A549 (cell line): ENCODE data around the gene CEP76. TPM values are rescaled to one million over a fixed set of nuclear protein-coding genes. Genes with fewer than 3 reads are reported as not detected.

ENCODE experiments used
- ATAC-seq, 2 experiments: fragments of 200-7000 bp in 1 of 2; fragments of >200 bp in 1 of 2; cut with Nextera tagmentation in 1 of 2; cut with Tn5 transposase in 1 of 2; 3 replicates each; pipeline versions ENCODE4 v1.8.0 to v1.9.1; 2018 to 2020; ENCODE audit warnings: mild to moderate bottlenecking in 1 of 2, moderate library complexity in 1 of 2
- CTCF ChIA-PET: fragments of 300-600 bp; sonication (Branson Sonifier 250); formaldehyde crosslinking; extraction: SDS; loops from one replicate; lab custom pipeline; 2021; ENCODE audit warnings: antibody characterized with exemption, inconsistent platforms; lab: Yijun Ruan, JAX
- POLR2A ChIA-PET: fragments of 350-600 bp; formaldehyde crosslinking; extraction: SDS; loops from one replicate; lab custom pipeline; 2021; ENCODE audit warnings: antibody characterized with exemption, inconsistent platforms; lab: Yijun Ruan, JAX
- DNase-seq, 2 experiments: peaks; one replicate each; pipeline versions ENCODE4 v3.0.0 to v3.0.0-alpha.2; 2011 to 2016; ENCODE audit warnings: low read depth in 1 of 2, low spot score in 1 of 2
- FAIRE-seq: peaks from 2 replicates; lab custom pipeline; 2011; peaks lifted over from hg19 to GRCh38; lab: Jason Lieb, UNC
- H3K27ac ChIP-seq, 2 experiments: fragments of >200 bp; sonication (Bioruptor Twin); formaldehyde crosslinking; 3 replicates each; pipeline ENCODE4 v1.5.1; 2016 to 2017
- H3K4me1 ChIP-seq: fragments of >200 bp; sonication (Bioruptor Twin); formaldehyde crosslinking; 3 replicates; pipeline ENCODE4 v1.6.1; 2016
- H3K4me2 ChIP-seq: fragments of >200 bp; sonication (Bioruptor Twin); formaldehyde crosslinking; 3 replicates; pipeline ENCODE4 v1.6.1; 2016
- H3K4me3 ChIP-seq: fragments of >200 bp; sonication (Bioruptor Twin); formaldehyde crosslinking; 3 replicates; pipeline ENCODE4 v1.5.1; 2016
- H3K9me3 ChIP-seq: fragments of >200 bp; sonication (Bioruptor Twin); formaldehyde crosslinking; 3 replicates; pipeline ENCODE4 v1.6.1; 2016
- ATOH8 ChIP-seq: fragments of 250-450 bp; sonication (Bioruptor Pico); IDR thresholded peaks from 2 replicates; pipeline ENCODE4 v1.5.0; 2020; ENCODE audit warnings: low read depth, mild to moderate bottlenecking, moderate library complexity
- CBX2 ChIP-seq: fragments of 200-600 bp; sonication (generic); IDR thresholded peaks from 2 replicates; pipeline ENCODE4 v1.6.1; 2016; ENCODE audit warnings: low read depth, mild to moderate bottlenecking, borderline replicate concordance
- HDAC2 ChIP-seq: fragments of 200-600 bp; sonication (generic); IDR thresholded peaks from 2 replicates; pipeline ENCODE4 v1.6.1; 2016
- HOXA7 ChIP-seq: fragments of 250-450 bp; sonication (Bioruptor Pico); IDR thresholded peaks from 2 replicates; pipeline ENCODE4 v1.5.0; 2020; ENCODE audit warnings: mild to moderate bottlenecking, moderate library complexity
- HOXB13 ChIP-seq: fragments of 250-450 bp; sonication (Bioruptor Pico); IDR thresholded peaks from 2 replicates; pipeline ENCODE4 v1.5.0; 2020; ENCODE audit warnings: low read depth, mild to moderate bottlenecking, moderate library complexity
- JUN ChIP-seq, 2 experiments: fragments of >200 bp; sonication (Bioruptor Twin); formaldehyde crosslinking; IDR thresholded peaks; 2 replicates in 1 of 2; 3 replicates in 1 of 2; pipeline ENCODE4 v1.6.1; 2016 to 2017
- KDM1A ChIP-seq: fragments of 200-600 bp; sonication (generic); IDR thresholded peaks from 2 replicates; pipeline ENCODE4 v1.6.1; 2016; ENCODE audit warnings: low read depth, mild to moderate bottlenecking
- KDM5A ChIP-seq: fragments of 200-600 bp; sonication (generic); IDR thresholded peaks from 2 replicates; pipeline ENCODE4 v1.6.1; 2016; ENCODE audit warnings: antibody characterized with exemption, mild to moderate bottlenecking
- MAFK ChIP-seq: fragments of 450-650 bp; IDR thresholded peaks from 2 replicates; pipeline ENCODE4 v1.6.1; 2014; ENCODE audit not compliant: partially characterized antibody
- MAX ChIP-seq: IDR thresholded peaks from 2 replicates; pipeline ENCODE4 v1.6.1; 2012
- MYC ChIP-seq: IDR thresholded peaks from 2 replicates; pipeline ENCODE4 v1.6.1; 2012; ENCODE audit warnings: mild to moderate bottlenecking, inconsistent platforms, low read length, improper control_type of control experiment, borderline replicate concordance
- NFE2L2 ChIP-seq: fragments of 150-350 bp; conservative IDR thresholded peaks from 2 replicates; pipeline ENCODE4 v1.6.1; 2014; ENCODE audit warnings: low read length
- NR3C1 ChIP-seq: fragments of >200 bp; sonication (Bioruptor Twin); formaldehyde crosslinking; IDR thresholded peaks from 3 replicates; pipeline ENCODE4 v1.6.1; 2017
- PHF8 ChIP-seq: fragments of 200-600 bp; sonication (generic); IDR thresholded peaks from 2 replicates; pipeline ENCODE4 v1.6.1; 2016; ENCODE audit warnings: low read depth, mild to moderate bottlenecking, antibody characterized with exemption, moderate library complexity, borderline replicate concordance
- RARB ChIP-seq: fragments of 250-450 bp; sonication (Bioruptor Pico); IDR thresholded peaks from 2 replicates; pipeline ENCODE4 v1.8.0; 2021; ENCODE audit warnings: mild to moderate bottlenecking, moderate library complexity
- RFX5 ChIP-seq: fragments of 450-650 bp; IDR thresholded peaks from 2 replicates; pipeline ENCODE4 v1.7.1; 2014; ENCODE audit warnings: antibody characterized with exemption, mild to moderate bottlenecking, moderate library complexity
- SREBF2 ChIP-seq: fragments of 450-650 bp; IDR thresholded peaks from 2 replicates; pipeline ENCODE4 v1.6.1; 2014; ENCODE audit warnings: mild to moderate bottlenecking, moderate library complexity
- TFCP2L1 ChIP-seq: fragments of 250-450 bp; sonication (Bioruptor Pico); IDR thresholded peaks from 2 replicates; pipeline ENCODE4 v1.5.0; 2021; ENCODE audit warnings: mild to moderate bottlenecking
- USF2 ChIP-seq: fragments of 450-650 bp; IDR thresholded peaks from 2 replicates; pipeline ENCODE4 v1.6.1; 2014; ENCODE audit warnings: antibody characterized with exemption
- ZNF302 ChIP-seq: fragments of 250-450 bp; sonication (Bioruptor Pico); IDR thresholded peaks from 2 replicates; pipeline ENCODE4 v1.9.0; 2021; ENCODE audit warnings: inconsistent platforms, mild to moderate bottlenecking, moderate library complexity
- WGBS: methylation state at CpG from one replicate; pipeline ENCODE4 v1.1.6; 2017; ENCODE audit errors: missing lambda C conversion rate; 5-methylcytosine and 5-hydroxymethylcytosine counted together
- polyA plus RNA-seq, 4 experiments: library from polyadenylated mRNA; depleted of rRNA in 3 of 4; stranded (reverse); fragments of >200 nt; fragmentation: RNase III in 1 of 4; extraction: RNeasy Plus Mini Kit Qiagen cat#74134 plus additional on column Dnase treatment in 1 of 4; gene quantifications; 2 replicates in 3 of 4; 3 replicates in 1 of 4; pipeline ENCODE4 v1.2.3, GENCODE V29; 2011 to 2017
- TF ChIP-seq, protein P1 (sequence below): fragments of 150-350 bp; IDR thresholded peaks from 2 replicates; pipeline ENCODE4 v1.6.1; 2014; ENCODE audit warnings: low read depth, mild to moderate bottlenecking, low read length

CEP76 gene
- polyA plus RNA-seq, 2 of the 4 experiments (the other 2 are of a cell fraction): 7.8 to 13.1 TPM

DNA sequence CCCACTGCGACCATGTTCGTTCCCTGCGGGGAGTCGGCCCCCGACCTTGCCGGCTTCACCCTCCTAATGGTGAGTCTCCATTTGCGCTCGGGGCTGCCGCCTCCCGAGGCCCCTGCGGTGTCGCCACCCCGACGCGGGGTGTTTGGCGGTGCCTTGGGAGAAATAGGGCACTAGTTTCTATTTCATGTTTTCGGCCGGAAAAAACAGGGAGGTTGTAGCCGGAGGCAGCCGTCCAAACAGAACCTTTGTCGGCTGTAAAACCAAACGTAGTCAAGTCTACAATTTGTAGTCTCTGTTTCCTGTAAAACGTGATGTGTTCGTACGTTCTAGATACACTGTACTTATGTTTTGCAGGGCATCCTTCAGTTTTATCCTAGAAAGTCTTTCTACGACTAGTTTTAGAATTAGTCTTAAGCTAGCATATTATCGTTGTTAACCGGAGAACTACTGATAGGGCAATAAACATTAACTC, 609 bp upstream of the CEP76 start:
- Histone ChIP-seq H3K27ac (peak overlapping the region; percentile 90 to 98), H3K9me3 (no peaks in the 10 kb centered on the region), H3K4me2 (peak overlapping the region; percentile 98), H3K4me3 (peak overlapping the region; percentile 64), H3K4me1 (peaks cover 43% of the 10 kb centered on the region)
- TF ChIP-seq TFCP2L1 (CRISPR knock-in tag): no peak
- TF ChIP-seq ATOH8 (CRISPR knock-in tag): no peak
- TF ChIP-seq JUN (IDR thresholded peaks at IDR 0.05): 0 out of 5 replicates have a peak, but pooled peaks of 1 of the 2 experiments have one; percentile 7
- TF ChIP-seq NFE2L2: no peak
- peak; percentile 80; the same call in 1 of the 2 replicates for TF ChIP-seq PHF8
- 0 out of 2 replicates have a peak, but pooled peaks have one; percentile 38 for TF ChIP-seq KDM5A
- TF ChIP-seq ZNF302: no peak
- TF ChIP-seq USF2: no peak
- no peak for TF ChIP-seq SREBF2
- TF ChIP-seq CBX2: no peak
- TF ChIP-seq NR3C1: no peak
- TF ChIP-seq HOXA7: no peak
- TF ChIP-seq RFX5: no peak
- ChIA-PET POLR2A (interaction anchor here (0.6 to 1.4 kb wide), 6 partner anchors 9 to 326 kb away, joined by 3 to 6 read pairs (median 4); partner anchors contain the start of genes AFG3L2 and PRELID3A), CTCF (interaction anchor here (1.2 kb wide), 1 partner anchor 231 kb away, joined by 3 read pairs; no protein-coding TSS in a partner anchor)
- under 1% methylated on average over 12 of the region's 28 CpGs for WGBS
- ATAC-seq (peak; percentile 74; a peak in 4 of 6 replicates), DNase-seq (no peak), FAIRE-seq (no peak)

GRCh38 chr18:12701161-12701560, 1.4 kb downstream of the CEP76 start:
- H3K4me1 ChIP-seq: peaks cover 44% of the 10 kb centered on the region
- peak overlapping the region; percentile 84 for H3K4me2 ChIP-seq
- 75% methylated on average over 3 of the region's 3 CpGs for WGBS
- FAIRE-seq: no peak
- H3K9me3 ChIP-seq: no peaks in the 10 kb centered on the region
- H3K4me3 ChIP-seq: peak overlapping the region; percentile 64
- no peak for ATAC-seq
- ChIA-PET POLR2A (no interaction called here), CTCF (interaction anchor here (0.9 to 1.0 kb wide), 2 partner anchors 8 to 14 kb away, joined by 4 read pairs; no protein-coding TSS in a partner anchor)
- no peak for DNase-seq
- no peak for TF ChIP-seq HDAC2
- no peak for TF ChIP-seq HOXB13 (CRISPR knock-in tag)
- TF ChIP-seq, protein P1, sequence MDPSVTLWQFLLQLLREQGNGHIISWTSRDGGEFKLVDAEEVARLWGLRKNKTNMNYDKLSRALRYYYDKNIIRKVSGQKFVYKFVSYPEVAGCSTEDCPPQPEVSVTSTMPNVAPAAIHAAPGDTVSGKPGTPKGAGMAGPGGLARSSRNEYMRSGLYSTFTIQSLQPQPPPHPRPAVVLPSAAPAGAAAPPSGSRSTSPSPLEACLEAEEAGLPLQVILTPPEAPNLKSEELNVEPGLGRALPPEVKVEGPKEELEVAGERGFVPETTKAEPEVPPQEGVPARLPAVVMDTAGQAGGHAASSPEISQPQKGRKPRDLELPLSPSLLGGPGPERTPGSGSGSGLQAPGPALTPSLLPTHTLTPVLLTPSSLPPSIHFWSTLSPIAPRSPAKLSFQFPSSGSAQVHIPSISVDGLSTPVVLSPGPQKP: no peak
- no peak for TF ChIP-seq RARB (CRISPR knock-in tag)
- no peak for TF ChIP-seq KDM1A
- no peak for TF ChIP-seq KDM5A
- TF ChIP-seq MAX: no peak
- H3K27ac ChIP-seq: peak overlapping the region in 1 of 2 experiments; percentile 98; a peak in 1 of 6 replicates

DNA sequence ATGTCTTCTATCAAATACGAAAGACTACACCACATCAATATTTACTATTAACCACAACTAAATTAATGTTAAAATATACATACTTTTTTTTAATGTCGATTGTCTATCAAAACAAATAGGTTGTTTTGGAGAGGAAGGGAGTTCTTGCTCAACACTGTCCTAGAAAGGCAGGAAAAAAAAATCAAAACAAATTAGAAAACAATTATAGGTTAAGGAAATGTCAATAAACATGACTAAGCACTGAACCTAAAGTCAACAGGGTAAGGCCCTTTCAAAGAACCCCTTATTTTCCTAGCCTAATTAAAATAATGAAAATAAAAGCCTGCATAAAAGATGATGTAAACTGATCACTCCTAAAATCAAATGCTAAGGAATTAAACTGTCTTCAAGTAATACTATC, 2.8 kb downstream of the CEP76 start:
- H3K4me3 ChIP-seq: no peak overlapping the region
- DNase-seq (no peak), ATAC-seq (no peak), FAIRE-seq (no peak)
- WGBS: 41% methylated on average over 2 of the region's 2 CpGs
- CTCF ChIA-PET: interaction anchor here (1.9 kb wide), 1 partner anchor 307 kb away, joined by 5 read pairs; no protein-coding TSS in a partner anchor
- no peak overlapping the region for H3K27ac ChIP-seq
- H3K4me1 ChIP-seq: peaks cover 43% of the 10 kb centered on the region
- H3K4me2 ChIP-seq: peak overlapping the region; percentile 0; the same call in 1 of the 3 replicates
- POLR2A ChIA-PET: no interaction called here
- TF ChIP-seq MYC (no peak), MAFK (no peak)
- H3K9me3 ChIP-seq: no peaks in the 10 kb centered on the region
